ENCODE data around the gene ZNF195. TPM values are rescaled to one million over a fixed set of nuclear protein-coding genes. Genes with fewer than 3 reads are reported as not detected.

ZNF195 gene
- total and polyA plus RNA-seq, 10 of the 15 experiments (the other 5 are each of a cell fraction or from before 2014, with no cell fraction given): 30.4 to 51.8 (median 37.8) TPM

GRCh38 chr11:3375552-3375951 is 3.4 kb downstream of the ZNF195 start:
- POLR2A ChIA-PET: interaction anchor here (0.6 kb wide), 1 partner anchor 384 kb away, joined by 4 read pairs; no protein-coding TSS in a partner anchor
- RAD21 ChIA-PET (ENCODE audit: unreplicated experiment): no interaction called here
- FAIRE-seq: no peak
- peaks cover 49% of the 10 kb centered on the region for H3K79me2 ChIP-seq (ENCODE audit: control insufficient read depth, insufficient read depth, low read length)
- no peak for ATAC-seq
- H3K27me3 ChIP-seq (replicated peaks in 1 of 2; ENCODE audit: control insufficient read depth in 2 of 2, insufficient read depth in 2 of 2, low read length in 1 of 2): no peaks in the 10 kb centered on the region
- H3K9me3 ChIP-seq (replicated peaks; ENCODE audit: control insufficient read depth, insufficient read depth, low read length): peaks cover 62% of the 10 kb centered on the region
- peaks cover 9 to 59% of the 10 kb centered on the region in 2 experiments for H3K36me3 ChIP-seq (ENCODE audit: control insufficient read depth in 2 of 2, insufficient read depth in 2 of 2, low read length in 1 of 2)
- SMC1A ChIA-PET (ENCODE audit: uncharacterized antibody, unreplicated experiment): interaction anchor here (0.8 to 1.7 kb wide), 3 partner anchors 31 to 130 kb away, joined by 3 to 8 read pairs (median 3); no protein-coding TSS in a partner anchor
- CTCF ChIA-PET: interaction anchor here (1.4 to 2.3 kb wide), 3 partner anchors 33 to 284 kb away, joined by 3 to 13 read pairs (median 8); no protein-coding TSS in a partner anchor
- no peak overlapping the region for H2AFZ ChIP-seq (ENCODE audit: control insufficient read depth, low read depth, low read length)
- DNase-seq (ENCODE audit: low read depth, low spot score): no peak
- TF ChIP-seq ZNF217 (IDR thresholded peaks at IDR 0.05) (no peak), MLLT1 (IDR thresholded peaks at IDR 0.05) (no peak), ZNF207 (IDR thresholded peaks at IDR 0.05; ENCODE audit: borderline replicate concordance) (no peak)
- no peak overlapping the region for H3K4me3 ChIP-seq
- in situ Hi-C loops (cut with MboI) (loop anchor here (10.0 kb wide), 1 partner anchor 131 kb away; no protein-coding TSS in a partner anchor), intact Hi-C loops (cut with micrococcal nuclease; ENCODE audit: unreplicated experiment) (no loop called here)
- no TSS peak for BruUV-seq (replicated peaks)
- 90% methylated on average over 4 of the region's 4 CpGs for WGBS (ENCODE audit: insufficient coverage, insufficient replicate concordance, low lambda C conversion rate, missing lambda C conversion rate)
- H3K4me1 ChIP-seq (ENCODE audit: control insufficient read depth, insufficient read depth, low read length): 0 out of 2 replicates have a peak, but pooled peaks cover 9% of the 10 kb centered on the region
- H4K20me1 ChIP-seq (ENCODE audit: control insufficient read depth, insufficient read depth): no peaks in the 10 kb centered on the region
- H3K4me2 ChIP-seq (ENCODE audit: control insufficient read depth, insufficient read depth): no peak overlapping the region
- H3K27ac ChIP-seq (ENCODE audit: control insufficient read depth, insufficient read depth): no peak overlapping the region
- H3K9ac ChIP-seq (ENCODE audit: control insufficient read depth, insufficient read depth, low read length): no peak overlapping the region

DNA sequence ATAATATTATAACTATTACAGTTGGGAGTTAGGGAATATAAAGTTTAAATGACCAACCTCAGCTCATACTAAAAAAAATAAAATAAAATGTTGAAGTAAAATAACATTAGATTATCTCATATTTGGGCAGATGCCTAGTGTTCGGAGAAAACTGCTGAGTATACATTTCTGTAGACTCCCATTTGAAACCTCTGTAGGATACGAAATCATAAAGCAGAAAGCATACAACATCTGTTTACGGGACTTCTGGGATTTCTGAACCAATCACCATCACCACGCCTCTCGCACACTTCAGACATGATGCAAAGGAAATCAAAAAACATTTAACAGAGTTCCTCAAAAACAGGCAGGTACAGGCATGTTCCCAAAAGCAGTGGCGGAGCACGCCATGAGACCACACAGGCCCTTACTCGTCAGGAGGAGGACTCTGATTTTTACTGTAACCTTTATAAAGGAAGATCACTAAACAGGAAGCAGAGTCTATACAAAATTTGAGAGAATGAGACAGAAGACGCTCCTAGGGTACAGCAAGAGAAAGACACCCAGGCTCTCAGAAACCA is 8.6 kb downstream of the ZNF195 start:
- intact Hi-C loops (cut with micrococcal nuclease; ENCODE audit: unreplicated experiment): no loop called here
- no peak overlapping the region for H3K4me3 ChIP-seq
- H4K20me1 ChIP-seq (ENCODE audit: control insufficient read depth, insufficient read depth): no peaks in the 10 kb centered on the region
- peaks cover 14% of the 10 kb centered on the region for H3K79me2 ChIP-seq (ENCODE audit: control insufficient read depth, insufficient read depth, low read length)
- no peak overlapping the region for H3K9ac ChIP-seq (ENCODE audit: control insufficient read depth, insufficient read depth, low read length)
- in situ Hi-C loops (cut with MboI): loop anchor here (10.0 kb wide), 1 partner anchor 126 kb away; no protein-coding TSS in a partner anchor
- H3K4me2 ChIP-seq (ENCODE audit: control insufficient read depth, insufficient read depth): no peak overlapping the region
- TF ChIP-seq HCFC1 (IDR thresholded peaks at IDR 0.05; ENCODE audit: low read length): no peak
- TF ChIP-seq, protein P1, sequence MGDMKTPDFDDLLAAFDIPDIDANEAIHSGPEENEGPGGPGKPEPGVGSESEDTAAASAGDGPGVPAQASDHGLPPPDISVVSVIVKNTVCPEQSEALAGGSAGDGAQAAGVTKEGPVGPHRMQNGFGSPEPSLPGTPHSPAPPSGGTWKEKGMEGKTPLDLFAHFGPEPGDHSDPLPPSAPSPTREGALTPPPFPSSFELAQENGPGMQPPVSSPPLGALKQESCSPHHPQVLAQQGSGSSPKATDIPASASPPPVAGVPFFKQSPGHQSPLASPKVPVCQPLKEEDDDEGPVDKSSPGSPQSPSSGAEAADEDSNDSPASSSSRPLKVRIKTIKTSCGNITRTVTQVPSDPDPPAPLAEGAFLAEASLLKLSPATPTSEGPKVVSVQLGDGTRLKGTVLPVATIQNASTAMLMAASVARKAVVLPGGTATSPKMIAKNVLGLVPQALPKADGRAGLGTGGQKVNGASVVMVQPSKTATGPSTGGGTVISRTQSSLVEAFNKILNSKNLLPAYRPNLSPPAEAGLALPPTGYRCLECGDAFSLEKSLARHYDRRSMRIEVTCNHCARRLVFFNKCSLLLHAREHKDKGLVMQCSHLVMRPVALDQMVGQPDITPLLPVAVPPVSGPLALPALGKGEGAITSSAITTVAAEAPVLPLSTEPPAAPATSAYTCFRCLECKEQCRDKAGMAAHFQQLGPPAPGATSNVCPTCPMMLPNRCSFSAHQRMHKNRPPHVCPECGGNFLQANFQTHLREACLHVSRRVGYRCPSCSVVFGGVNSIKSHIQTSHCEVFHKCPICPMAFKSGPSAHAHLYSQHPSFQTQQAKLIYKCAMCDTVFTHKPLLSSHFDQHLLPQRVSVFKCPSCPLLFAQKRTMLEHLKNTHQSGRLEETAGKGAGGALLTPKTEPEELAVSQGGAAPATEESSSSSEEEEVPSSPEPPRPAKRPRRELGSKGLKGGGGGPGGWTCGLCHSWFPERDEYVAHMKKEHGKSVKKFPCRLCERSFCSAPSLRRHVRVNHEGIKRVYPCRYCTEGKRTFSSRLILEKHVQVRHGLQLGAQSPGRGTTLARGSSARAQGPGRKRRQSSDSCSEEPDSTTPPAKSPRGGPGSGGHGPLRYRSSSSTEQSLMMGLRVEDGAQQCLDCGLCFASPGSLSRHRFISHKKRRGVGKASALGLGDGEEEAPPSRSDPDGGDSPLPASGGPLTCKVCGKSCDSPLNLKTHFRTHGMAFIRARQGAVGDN (IDR thresholded peaks at IDR 0.05): no peak
- TF ChIP-seq HSF1 (IDR thresholded peaks at IDR 0.05; ENCODE audit: low read depth, low read length): no peak
- no peak for TF ChIP-seq YY1 (IDR thresholded peaks at IDR 0.05; ENCODE audit: low read depth, low read length)
- TF ChIP-seq RCOR1 (conservative IDR thresholded peaks at IDR 0.05; ENCODE audit: low read depth, low read length): no peak
- RAD21 ChIA-PET (ENCODE audit: unreplicated experiment): no interaction called here
- POLR2A ChIA-PET: interaction anchor here (1.8 kb wide), 1 partner anchor 8 kb away, joined by 8 read pairs; the partner anchor contains the start of gene ZNF195
- DNase-seq (ENCODE audit: low read depth, low spot score) (no peak), ATAC-seq (no peak), FAIRE-seq (no peak)
- H3K27me3 ChIP-seq (replicated peaks in 1 of 2; ENCODE audit: control insufficient read depth in 2 of 2, insufficient read depth in 2 of 2, low read length in 1 of 2): no peaks in the 10 kb centered on the region
- BruUV-seq (replicated peaks): no TSS peak
- no peak overlapping the region for H3K27ac ChIP-seq (ENCODE audit: control insufficient read depth, insufficient read depth)
- H2AFZ ChIP-seq (ENCODE audit: control insufficient read depth, low read depth, low read length): no peak overlapping the region
- 92% methylated on average over 9 of the region's 9 CpGs for WGBS (ENCODE audit: insufficient coverage, insufficient replicate concordance, low lambda C conversion rate, missing lambda C conversion rate)
- CTCF ChIA-PET: interaction anchor here (1.2 to 1.9 kb wide), 2 partner anchors 12 to 30 kb away, joined by 3 to 4 read pairs; no protein-coding TSS in a partner anchor
- H3K36me3 ChIP-seq (ENCODE audit: control insufficient read depth in 2 of 2, insufficient read depth in 2 of 2, low read length in 1 of 2): peaks cover 17 to 65% of the 10 kb centered on the region in 2 experiments
- no peaks in the 10 kb centered on the region for H3K4me1 ChIP-seq (ENCODE audit: control insufficient read depth, insufficient read depth, low read length)
- H3K9me3 ChIP-seq (replicated peaks; ENCODE audit: control insufficient read depth, insufficient read depth, low read length): peaks cover 50% of the 10 kb centered on the region
- SMC1A ChIA-PET (ENCODE audit: uncharacterized antibody, unreplicated experiment): no interaction called here
